Endothelial cell of umbilical vein (primary cell): ENCODE data around the gene HPX. TPM values are rescaled to one million over a fixed set of nuclear protein-coding genes. Genes with fewer than 3 reads are reported as not detected.

Experiments used
- BruUV-seq: library from RNA; stranded (reverse); fragments of 400-500 nt; replicated peaks from 2 replicates; lab custom pipeline; 2021; lab: Mats Ljungman, UMichigan
- CTCF ChIA-PET: fragments of 300-600, 350-600 bp; sonication (Branson Sonifier 250); formaldehyde crosslinking; loops from one replicate; lab custom pipeline; 2021; ENCODE audit warnings: antibody characterized with exemption, inconsistent platforms; lab: Charles Lee
- POLR2A ChIA-PET: fragments of 300-600, 350-600 bp; sonication (Branson Sonifier 250); formaldehyde crosslinking; loops from one replicate; lab custom pipeline; 2021; ENCODE audit warnings: antibody characterized with exemption, inconsistent platforms; lab: Charles Lee
- DNase-seq: peaks from one replicate; pipeline ENCODE4 v3.0.0-alpha.2; 2011; ENCODE audit warnings: low read depth, low spot score
- FAIRE-seq: peaks from 2 replicates; lab custom pipeline; 2011; peaks lifted over from hg19 to GRCh38; lab: Jason Lieb, UNC
- H2AFZ ChIP-seq: 2 replicates; pipeline ENCODE4 v1.6.0; 2012; ENCODE audit warnings: low read depth, low read length, control low read depth, inconsistent platforms
- H3K27ac ChIP-seq: 2 replicates; pipeline ENCODE4 v1.5.1; 2011; ENCODE audit warnings: low read depth, mild to moderate bottlenecking, control low read depth, low read length, moderate library complexity; ENCODE audit not compliant: insufficient read depth
- H3K27me3 ChIP-seq, 2 experiments: 2 replicates each; pipeline versions ENCODE4 v1.6.0 to v1.6.1; 2011; ENCODE audit warnings: low read length in 2 of 2, mixed read lengths in 1 of 2; ENCODE audit not compliant: control insufficient read depth in 2 of 2, insufficient read depth in 2 of 2
- H3K36me3 ChIP-seq, 2 experiments: 2 replicates in 1 of 2; 3 replicates in 1 of 2; pipeline ENCODE4 v1.5.1; 2011; ENCODE audit warnings: low read length in 2 of 2, mild to moderate bottlenecking in 1 of 2, moderate library complexity in 1 of 2; ENCODE audit not compliant: control insufficient read depth in 2 of 2, insufficient read depth in 2 of 2; ENCODE audit errors: extremely low read depth in 1 of 2
- H3K4me1 ChIP-seq: 3 replicates; pipeline ENCODE4 v1.5.1; 2011; ENCODE audit warnings: mild to moderate bottlenecking, low read length; ENCODE audit not compliant: control insufficient read depth, insufficient read depth; ENCODE audit errors: extremely low read depth
- H3K4me2 ChIP-seq: 2 replicates; pipeline ENCODE4 v1.6.1; 2011; ENCODE audit warnings: low read length, control low read depth, mixed read lengths; ENCODE audit not compliant: insufficient read depth
- H3K4me3 ChIP-seq, 3 experiments: fragments of 200-600 bp in 1 of 3; sonication (generic), shearing (Covaris generic) in 1 of 3; replicated peaks in 1 of 3; 2 replicates each; pipeline ENCODE4 v1.5.1; 2011 to 2016; ENCODE audit warnings: control low read depth in 3 of 3, low read length in 3 of 3, mild to moderate bottlenecking in 2 of 3, inconsistent platforms in 1 of 3, low read depth in 1 of 3, moderate library complexity in 1 of 3; ENCODE audit not compliant: insufficient read depth in 1 of 3
- H3K79me2 ChIP-seq: 2 replicates; pipeline ENCODE4 v1.6.0; 2012; ENCODE audit warnings: low read length, inconsistent platforms; ENCODE audit not compliant: control insufficient read depth, insufficient read depth
- H3K9ac ChIP-seq: replicated peaks from 2 replicates; pipeline ENCODE3; 2011; ENCODE audit warnings: low read length, control low read depth; ENCODE audit not compliant: insufficient read depth; ENCODE audit errors: extremely low read depth
- H3K9me1 ChIP-seq: replicated peaks from 3 replicates; pipeline ENCODE4 v1.6.0; 2011; ENCODE audit warnings: mild to moderate bottlenecking, low read length; ENCODE audit not compliant: control insufficient read depth, insufficient read depth; ENCODE audit errors: extremely low read depth
- H3K9me3 ChIP-seq: replicated peaks from 2 replicates; pipeline ENCODE4 v1.5.1; 2012; ENCODE audit warnings: low read length, inconsistent platforms; ENCODE audit not compliant: control insufficient read depth, insufficient read depth
- H4K20me1 ChIP-seq: replicated peaks from 2 replicates; pipeline ENCODE3; 2011; ENCODE audit warnings: mild to moderate bottlenecking, low read length; ENCODE audit not compliant: control insufficient read depth, insufficient read depth; ENCODE audit errors: extremely low read depth
- EZH2 ChIP-seq: IDR thresholded peaks from 2 replicates; pipeline ENCODE4 v1.6.1; 2012; ENCODE audit warnings: borderline replicate concordance, low read depth, mild to moderate bottlenecking, moderate library complexity, low read length, inconsistent platforms; ENCODE audit not compliant: severe bottlenecking
- FOS ChIP-seq: IDR thresholded peaks from 2 replicates; pipeline ENCODE4 v1.6.1; 2011; ENCODE audit warnings: mild to moderate bottlenecking, low read length, moderate library complexity, borderline replicate concordance; ENCODE audit not compliant: insufficient read depth
- GATA2 ChIP-seq: IDR thresholded peaks from 2 replicates; pipeline ENCODE4 v1.7.0; 2011; ENCODE audit warnings: low read depth, mild to moderate bottlenecking, moderate library complexity, mixed read lengths, low read length; ENCODE audit not compliant: insufficient read length, insufficient read depth
- JUN ChIP-seq: IDR thresholded peaks from 2 replicates; pipeline ENCODE4 v1.6.1; 2011; ENCODE audit warnings: borderline replicate concordance, low read depth; ENCODE audit not compliant: insufficient read length, insufficient read depth
- MYC ChIP-seq: IDR thresholded peaks from one replicate; pipeline ENCODE4 v1.6.1; 2011; ENCODE audit warnings: mild to moderate bottlenecking, low read depth, low read length
- POLR2A ChIP-seq: IDR thresholded peaks from 2 replicates; pipeline ENCODE4 v1.6.1; 2012; ENCODE audit warnings: low read depth, mild to moderate bottlenecking, control low read depth, low read length
- POLR2AphosphoS5 ChIP-seq: IDR thresholded peaks from 2 replicates; pipeline ENCODE4 v1.6.1; 2012; ENCODE audit warnings: low read depth, mild to moderate bottlenecking, control low read depth, low read length, moderate library complexity; ENCODE audit not compliant: insufficient read depth
- dilution Hi-C: fragments of 300-500 bp; cut with MboI; formaldehyde crosslinking; loops from one replicate; pipeline ENCODE4 v1.15.0; 2019; ENCODE audit warnings: low sequenced_read_pairs; ENCODE audit not compliant: extremely low pct_ligation_motif_present
- intact Hi-C: fragments of 100-400 bp; cut with micrococcal nuclease; formaldehyde crosslinking; loops from one replicate; pipeline ENCODE4 v1.10.0; 2022
- polyA plus RNA-seq, 4 experiments: library from polyadenylated mRNA; depleted of rRNA in 3 of 4; stranded (reverse) in 3 of 4; unstranded in 1 of 4; fragments of >200 nt; gene quantifications; 2 replicates each; pipeline versions ENCODE4 v1.2.1 to v1.2.3, GENCODE V29; 2011 to 2012; ENCODE audit warnings: missing spikeins in 1 of 4
- total RNA-seq: library from RNA; stranded (reverse); gene quantifications from 2 replicates; pipeline ENCODE4 v1.2.3, GENCODE V29; 2021
- TF ChIP-seq, protein P1 (sequence below): IDR thresholded peaks from 2 replicates; pipeline ENCODE4 v1.6.1; 2011; ENCODE audit not compliant: insufficient read depth, insufficient read length
- TF ChIP-seq, protein P2 (sequence below), 2 donors: IDR thresholded peaks; 1 replicate in 1 of 2; 2 replicates in 1 of 2; pipeline ENCODE4 v1.5.1; 2011; ENCODE audit warnings: low read length in 2 of 2, mild to moderate bottlenecking in 2 of 2, moderate library complexity in 2 of 2, control low read depth in 1 of 2, inconsistent platforms in 1 of 2, low read depth in 1 of 2; ENCODE audit not compliant: insufficient read depth in 1 of 2; ENCODE audit errors: extremely low read depth in 1 of 2

HPX gene
- total and polyA plus RNA-seq, 2 donors (not counting 3 experiments of a cell fraction or from before 2014, with no cell fraction given) = 1.3 to 1.5 TPM

DNA sequence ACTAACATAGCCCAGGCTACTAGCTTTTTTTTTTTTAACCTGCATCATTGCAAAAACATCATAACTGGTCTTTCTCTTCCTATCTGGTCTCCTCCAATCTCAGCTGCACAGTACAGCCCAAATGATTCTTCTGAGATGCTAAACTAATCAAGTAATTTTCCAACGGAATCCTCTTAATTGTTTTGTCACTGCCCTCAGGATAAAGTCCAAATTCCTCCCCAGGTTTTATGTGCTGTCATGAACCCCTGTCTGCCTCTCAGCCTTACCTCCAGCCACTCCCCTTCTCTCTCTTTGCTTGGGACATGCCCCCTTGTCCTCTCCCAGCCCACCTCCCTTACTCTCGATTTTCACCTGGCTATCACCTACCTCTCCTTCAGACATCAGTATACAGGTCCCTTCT, 34.4 kb downstream of the HPX start:
- CTCF ChIA-PET = interaction anchor here (1.0 kb wide), 1 partner anchor 37 kb away, joined by 4 read pairs; no protein-coding TSS in a partner anchor
- H3K79me2 ChIP-seq = no peaks in the 10 kb centered on the region
- dilution Hi-C loops = no loop called here
- no peak overlapping the region for H3K9ac ChIP-seq
- peaks cover 2 to 10% of the 10 kb centered on the region in 2 experiments for H3K36me3 ChIP-seq
- H3K27me3 ChIP-seq = no peaks in the 10 kb centered on the region
- H3K27ac ChIP-seq = no peak overlapping the region
- DNase-seq = no peak
- H3K9me3 ChIP-seq = no peaks in the 10 kb centered on the region
- POLR2A ChIA-PET = no interaction called here
- H3K9me1 ChIP-seq = no peaks in the 10 kb centered on the region
- no peak overlapping the region for H2AFZ ChIP-seq
- intact Hi-C loops = no loop called here
- FAIRE-seq = no peak
- no TSS peak for BruUV-seq
- no peak overlapping the region for H3K4me2 ChIP-seq
- no peaks in the 10 kb centered on the region for H3K4me1 ChIP-seq
- H4K20me1 ChIP-seq = no peaks in the 10 kb centered on the region
- H3K4me3 ChIP-seq = no peak overlapping the region
- TF ChIP-seq, protein P1, sequence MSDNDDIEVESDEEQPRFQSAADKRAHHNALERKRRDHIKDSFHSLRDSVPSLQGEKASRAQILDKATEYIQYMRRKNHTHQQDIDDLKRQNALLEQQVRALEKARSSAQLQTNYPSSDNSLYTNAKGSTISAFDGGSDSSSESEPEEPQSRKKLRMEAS = no peak
- TF ChIP-seq MYC (no peak), JUN (no peak), POLR2A (no peak), GATA2 (no peak), EZH2 (no peak), FOS (no peak), POLR2AphosphoS5 (no peak)
- TF ChIP-seq, protein P2, sequence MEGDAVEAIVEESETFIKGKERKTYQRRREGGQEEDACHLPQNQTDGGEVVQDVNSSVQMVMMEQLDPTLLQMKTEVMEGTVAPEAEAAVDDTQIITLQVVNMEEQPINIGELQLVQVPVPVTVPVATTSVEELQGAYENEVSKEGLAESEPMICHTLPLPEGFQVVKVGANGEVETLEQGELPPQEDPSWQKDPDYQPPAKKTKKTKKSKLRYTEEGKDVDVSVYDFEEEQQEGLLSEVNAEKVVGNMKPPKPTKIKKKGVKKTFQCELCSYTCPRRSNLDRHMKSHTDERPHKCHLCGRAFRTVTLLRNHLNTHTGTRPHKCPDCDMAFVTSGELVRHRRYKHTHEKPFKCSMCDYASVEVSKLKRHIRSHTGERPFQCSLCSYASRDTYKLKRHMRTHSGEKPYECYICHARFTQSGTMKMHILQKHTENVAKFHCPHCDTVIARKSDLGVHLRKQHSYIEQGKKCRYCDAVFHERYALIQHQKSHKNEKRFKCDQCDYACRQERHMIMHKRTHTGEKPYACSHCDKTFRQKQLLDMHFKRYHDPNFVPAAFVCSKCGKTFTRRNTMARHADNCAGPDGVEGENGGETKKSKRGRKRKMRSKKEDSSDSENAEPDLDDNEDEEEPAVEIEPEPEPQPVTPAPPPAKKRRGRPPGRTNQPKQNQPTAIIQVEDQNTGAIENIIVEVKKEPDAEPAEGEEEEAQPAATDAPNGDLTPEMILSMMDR (IDR thresholded peaks at IDR 0.05; ENCODE audit: extremely low read depth in 1 of 2, insufficient read depth in 1 of 2, low read depth in 1 of 2, low read length in 2 of 2) = no peak
